Subcutaneous abdominal adipose tissue (tissue), 5 donors: Measurements from ENCODE around the gene SSR3.

Source experiments
- H3K27ac ChIP-seq: one replicate; pipeline ENCODE4 v1.7.0; 2013; ENCODE audit warnings: low read depth, mild to moderate bottlenecking, inconsistent platforms, low read length, moderate library complexity
- H3K27me3 ChIP-seq, 5 donors: one replicate each; pipeline ENCODE4 v1.7.0; 2013; ENCODE audit warnings: low read length in 5 of 5, inconsistent platforms in 1 of 5; ENCODE audit not compliant: control insufficient read depth in 5 of 5, insufficient read depth in 4 of 5
- H3K36me3 ChIP-seq, 5 donors: one replicate each; pipeline ENCODE4 v1.7.0; 2013; ENCODE audit warnings: low read length in 5 of 5; ENCODE audit not compliant: control insufficient read depth in 5 of 5, insufficient read depth in 5 of 5
- H3K4me1 ChIP-seq, 5 donors: one replicate each; pipeline ENCODE4 v1.7.0; 2013; ENCODE audit warnings: low read length in 5 of 5, mild to moderate bottlenecking in 3 of 5, moderate library complexity in 1 of 5; ENCODE audit not compliant: control insufficient read depth in 5 of 5, insufficient read depth in 5 of 5
- H3K4me3 ChIP-seq, 5 donors: one replicate each; pipeline ENCODE4 v1.7.0; 2013; ENCODE audit warnings: low read length in 5 of 5, low read depth in 1 of 5
- H3K9ac ChIP-seq, 5 donors: one replicate each; pipeline ENCODE4 v1.7.0; 2013; ENCODE audit warnings: low read length in 5 of 5, mild to moderate bottlenecking in 4 of 5, moderate library complexity in 3 of 5
- H3K9me3 ChIP-seq, 5 donors: one replicate each; pipeline ENCODE4 v1.7.0; 2013; ENCODE audit warnings: low read length in 5 of 5; ENCODE audit not compliant: control insufficient read depth in 5 of 5
- donor health status: healthy.
- donor health status: healthy.
- donor health status: healthy.
- donor health status: healthy.
- donor health status: healthy.

Gene SSR3

DNA sequence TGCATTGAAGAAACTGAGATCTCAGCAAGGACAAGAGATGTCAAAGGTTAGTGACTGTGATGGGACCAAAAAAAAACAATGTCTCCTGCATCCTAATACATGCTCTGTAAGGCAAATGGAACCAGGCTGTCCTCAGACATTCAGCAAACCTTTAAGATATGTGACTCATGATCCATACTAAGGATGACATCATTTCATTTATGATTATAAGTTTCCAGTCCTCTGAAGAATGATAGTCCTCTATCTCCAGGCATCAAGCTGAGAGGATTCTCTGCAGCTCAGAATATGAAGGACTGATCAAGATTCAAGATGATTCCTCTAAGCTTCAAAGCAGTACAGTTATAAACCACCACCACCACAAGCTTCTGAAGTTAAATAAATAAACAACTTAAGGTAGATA, 47.6 kb downstream of the SSR3 start:
- no peaks in the 10 kb centered on the region for H3K36me3 ChIP-seq
- H3K4me1 ChIP-seq: peaks cover 0 to 4% (median 0%) of the 10 kb centered on the region in 5 donors
- no peak overlapping the region for H3K27ac ChIP-seq
- no peaks in the 10 kb centered on the region for H3K9me3 ChIP-seq
- no peak overlapping the region for H3K9ac ChIP-seq
- no peaks in the 10 kb centered on the region for H3K27me3 ChIP-seq
- H3K4me3 ChIP-seq: no peak overlapping the region

DNA sequence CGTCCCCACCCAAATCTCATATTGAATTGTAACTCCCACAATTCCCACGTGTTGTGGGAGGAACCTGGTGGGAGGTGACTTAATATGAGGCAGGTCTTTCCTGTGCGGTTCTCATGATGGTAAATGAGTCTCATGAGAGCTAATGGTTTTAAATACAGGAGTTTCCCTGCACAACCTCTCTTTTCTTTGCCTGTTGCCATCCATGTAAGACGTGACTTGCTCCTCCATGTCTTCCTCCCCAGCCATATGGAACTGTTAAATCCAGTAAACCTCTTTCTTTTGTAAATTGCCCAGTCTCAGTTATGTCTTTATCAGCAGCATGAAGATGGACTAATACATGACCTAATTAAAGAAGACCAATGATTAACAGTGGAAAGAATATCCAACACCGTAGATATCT, 56.6 kb downstream of the SSR3 start:
- H3K27me3 ChIP-seq: no peaks in the 10 kb centered on the region
- H3K4me1 ChIP-seq: peaks cover 0 to 5% (median 0%) of the 10 kb centered on the region in 5 donors
- no peaks in the 10 kb centered on the region for H3K36me3 ChIP-seq
- H3K9me3 ChIP-seq: no peaks in the 10 kb centered on the region
- no peak overlapping the region for H3K9ac ChIP-seq
- H3K27ac ChIP-seq: no peak overlapping the region
- H3K4me3 ChIP-seq: no peak overlapping the region

DNA sequence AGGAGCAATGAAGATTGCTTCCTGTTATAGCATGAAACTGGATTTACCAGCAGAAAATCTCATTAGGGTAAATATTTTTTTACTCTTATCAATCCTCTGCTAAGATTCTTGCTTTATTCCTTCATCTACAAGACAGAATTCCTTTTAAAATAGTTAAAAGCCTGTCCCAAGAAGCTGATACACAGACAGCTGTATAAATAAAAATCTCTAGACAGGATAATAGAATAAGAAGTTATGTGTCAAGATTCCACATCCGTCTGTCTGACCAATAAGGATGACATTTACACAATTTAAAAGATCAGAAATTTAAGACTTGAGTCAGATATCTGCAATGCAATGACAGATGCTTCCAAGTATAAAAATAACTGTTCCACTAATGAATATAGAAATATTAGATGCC, 57.6 kb downstream of the SSR3 start:
- Histone ChIP-seq H3K9ac (no peak overlapping the region), H3K9me3 (no peaks in the 10 kb centered on the region), H3K27ac (no peak overlapping the region), H3K36me3 (no peaks in the 10 kb centered on the region), H3K4me3 (no peak overlapping the region), H3K4me1 (peaks cover 0 to 5% (median 3%) of the 10 kb centered on the region in 5 donors), H3K27me3 (no peaks in the 10 kb centered on the region)

DNA sequence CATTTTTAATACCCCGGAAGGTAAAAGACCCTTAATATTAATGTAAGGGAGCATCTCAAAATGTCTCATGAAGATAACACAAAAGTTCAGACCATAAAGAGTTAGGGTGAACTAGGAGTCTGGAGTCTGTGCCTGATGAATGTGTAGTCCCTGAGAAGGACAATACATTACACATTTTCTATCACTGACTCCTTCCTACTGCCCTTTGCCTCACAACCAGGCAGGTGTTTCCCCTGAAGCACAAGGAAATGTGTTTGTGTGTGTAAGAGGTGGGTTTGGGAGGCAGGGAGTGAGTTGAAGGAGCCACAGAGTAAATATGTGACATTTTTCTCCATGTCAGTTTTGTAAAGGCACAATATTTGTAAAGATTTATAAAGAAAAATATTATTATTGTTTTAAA, 59.1 kb downstream of the SSR3 start:
- Histone ChIP-seq H3K36me3 (no peaks in the 10 kb centered on the region), H3K4me3 (no peak overlapping the region), H3K9ac (no peak overlapping the region), H3K27me3 (no peaks in the 10 kb centered on the region), H3K4me1 (peaks cover 0 to 5% (median 3%) of the 10 kb centered on the region in 5 donors), H3K27ac (no peak overlapping the region), H3K9me3 (no peaks in the 10 kb centered on the region)

DNA sequence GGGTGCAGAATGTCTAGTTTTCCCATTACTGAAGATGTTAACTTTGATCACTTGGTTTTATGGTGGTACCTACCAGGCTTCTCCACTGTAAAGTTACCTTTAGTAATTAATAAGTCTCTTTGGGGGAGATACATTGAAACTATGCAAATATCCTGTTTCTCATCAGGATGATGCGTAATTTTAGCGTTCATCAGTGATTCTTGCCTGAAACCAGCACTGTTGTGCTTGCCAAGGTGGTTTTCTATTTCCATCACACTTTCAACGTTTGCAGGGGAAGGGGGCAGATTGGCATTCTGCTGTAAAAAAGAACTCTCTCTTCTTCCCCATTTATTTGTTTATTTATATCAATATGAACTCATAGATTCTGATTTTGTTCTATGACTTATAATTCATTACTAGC, 61.0 kb downstream of the SSR3 start:
- Histone ChIP-seq H3K27me3 (no peaks in the 10 kb centered on the region), H3K4me1 (peaks cover 0 to 5% (median 3%) of the 10 kb centered on the region in 5 donors)

DNA sequence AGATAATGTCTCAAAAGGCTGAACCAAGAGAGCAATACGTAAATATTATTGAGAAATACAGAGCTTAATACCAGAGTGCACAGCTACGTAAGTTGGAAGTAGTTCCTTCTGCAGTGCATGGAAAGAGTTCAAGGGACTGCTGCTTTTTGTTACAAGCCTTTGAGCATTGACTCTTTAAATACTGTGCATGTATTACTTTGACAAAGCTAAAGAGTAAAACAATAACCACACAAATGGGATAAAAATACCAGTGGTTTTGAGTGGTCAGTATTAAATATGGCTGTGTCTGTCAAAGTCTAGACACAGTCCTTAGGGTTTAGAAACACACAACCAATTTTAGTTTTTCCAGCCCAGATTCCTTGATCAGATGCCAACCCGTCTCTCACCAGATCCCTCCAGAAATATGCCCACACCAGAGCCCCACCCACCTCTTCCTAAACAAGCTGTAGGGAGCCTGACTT, 62.1 kb downstream of the SSR3 start:
- Histone ChIP-seq H3K27ac (no peak overlapping the region), H3K27me3 (no peaks in the 10 kb centered on the region), H3K4me1 (peaks cover 0 to 5% (median 3%) of the 10 kb centered on the region in 5 donors), H3K36me3 (no peaks in the 10 kb centered on the region), H3K9ac (no peak overlapping the region), H3K4me3 (no peak overlapping the region), H3K9me3 (no peaks in the 10 kb centered on the region)

More for the DNA sequence above, 61.0 kb downstream of the SSR3 start:
- Histone ChIP-seq H3K9me3 (no peaks in the 10 kb centered on the region), H3K4me3 (no peak overlapping the region), H3K36me3 (no peaks in the 10 kb centered on the region), H3K27ac (no peak overlapping the region), H3K9ac (no peak overlapping the region)

DNA sequence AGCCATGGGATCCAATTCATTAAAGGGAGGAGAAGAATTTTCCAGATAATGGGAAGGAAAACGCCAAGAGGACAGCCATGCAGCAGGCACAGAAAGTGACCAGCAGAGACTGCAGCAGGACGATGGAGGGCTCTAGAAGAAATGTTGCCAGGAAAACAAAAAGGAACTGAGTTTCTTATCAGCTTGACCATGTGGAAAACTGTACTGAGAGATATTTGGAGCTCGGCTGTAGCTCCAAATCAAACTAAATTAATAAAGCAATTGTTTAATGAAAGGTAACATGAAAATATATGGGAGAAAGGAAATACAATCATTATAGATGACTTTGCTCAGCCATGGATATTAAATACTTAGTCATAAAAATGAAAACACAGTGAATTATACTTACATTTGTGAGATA, 63.7 kb downstream of the SSR3 start:
- no peak overlapping the region for H3K27ac ChIP-seq
- H3K27me3 ChIP-seq: no peaks in the 10 kb centered on the region
- H3K4me3 ChIP-seq: no peak overlapping the region
- H3K4me1 ChIP-seq: peaks cover 0 to 5% (median 3%) of the 10 kb centered on the region in 5 donors
- no peaks in the 10 kb centered on the region for H3K36me3 ChIP-seq
- no peaks in the 10 kb centered on the region for H3K9me3 ChIP-seq
- H3K9ac ChIP-seq: no peak overlapping the region
